Stomach (tissue), 4 donors: ENCODE measurements around the gene COMMD9.

Experiments
- CTCF ChIP-seq, 7 experiments: fragments of 450-650 bp in 4 of 7; fragments of 200-600 bp in 3 of 7; sonication (generic) in 3 of 7; IDR thresholded peaks; one replicate each; pipeline ENCODE4 v1.5.1; 2016 to 2019; ENCODE audit warnings: antibody characterized with exemption in 7 of 7, control low read depth in 2 of 7, mild to moderate bottlenecking in 1 of 7
- POLR2AphosphoS5 ChIP-seq, 3 donors: sonication (generic); formaldehyde crosslinking; IDR thresholded peaks; one replicate each; pipeline ENCODE4 v1.6.1; 2016; ENCODE audit warnings: antibody characterized with exemption in 3 of 3

DNA sequence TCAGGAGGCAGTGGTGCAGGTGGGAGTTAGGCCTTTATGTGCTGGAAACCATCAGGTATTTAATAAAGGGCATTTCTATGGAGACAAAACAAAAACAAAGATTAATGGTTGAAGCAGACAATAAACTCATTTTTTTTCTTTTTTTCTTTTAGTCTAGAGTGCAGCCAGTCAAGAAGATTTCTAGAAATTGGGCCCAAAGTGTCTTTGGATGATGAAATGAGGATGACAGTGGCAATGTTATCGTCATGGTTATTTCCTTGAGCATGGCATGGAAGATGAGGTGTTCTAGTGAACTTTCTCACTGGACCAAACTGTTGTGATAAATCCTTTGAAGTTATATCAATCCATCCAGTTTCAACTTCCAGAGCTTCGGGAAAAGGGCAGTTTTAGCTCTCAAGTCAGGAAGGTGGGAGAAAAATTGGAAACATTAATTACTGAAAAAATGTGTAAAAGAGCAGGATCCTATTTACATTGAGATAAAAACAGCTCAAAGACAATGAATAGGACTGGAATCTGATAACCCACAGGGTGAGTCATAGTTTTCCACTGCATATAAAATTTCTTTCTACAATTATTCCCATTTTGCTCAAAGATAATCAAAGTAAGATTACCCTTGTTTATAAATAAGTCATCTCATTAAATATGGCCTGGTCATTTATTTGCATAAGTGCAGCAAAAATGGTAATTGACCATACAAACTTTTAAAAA is 39.9 kb upstream of the COMMD9 start:
- no peak for TF ChIP-seq CTCF (IDR thresholded peaks at IDR 0.05)
- no peak for TF ChIP-seq POLR2AphosphoS5 (IDR thresholded peaks at IDR 0.05)
